ENCODE measurements around the gene DZIP1. TPM values are rescaled to one million over a fixed set of nuclear protein-coding genes. Genes with fewer than 3 reads are reported as not detected.

The DZIP1 gene
- polyA plus RNA-seq, 1 experiment: 32.9 TPM

GRCh38 chr13:95585867-95586266, 58.6 kb downstream of the DZIP1 start:
- CTCF ChIA-PET: interaction anchor here (0.8 to 1.4 kb wide), 2 partner anchors 9 to 248 kb away, joined by 3 read pairs; no protein-coding TSS in a partner anchor
- no peaks in the 10 kb centered on the region for H3K27me3 ChIP-seq (ENCODE audit: control insufficient read depth, insufficient read depth, low read length)
- H3K9me3 ChIP-seq (ENCODE audit: control insufficient read depth, insufficient read depth, low read length): no peaks in the 10 kb centered on the region
- POLR2A ChIA-PET: no interaction called here
- H3K27ac ChIP-seq (ENCODE audit: low read depth, low read length): no peak overlapping the region
- no peak for DNase-seq (ENCODE audit: low read depth, low spot score)
- no peak for TF ChIP-seq CTCF (IDR thresholded peaks at IDR 0.05; ENCODE audit: low read depth, low read length)
- H3K4me3 ChIP-seq (ENCODE audit: low read depth, low read length): no peak overlapping the region

GRCh38 chr13:95579303-95579702, 65.2 kb downstream of the DZIP1 start:
- H3K27ac ChIP-seq (ENCODE audit: low read depth, low read length): no peak overlapping the region
- ChIA-PET CTCF (no interaction called here), POLR2A (no interaction called here)
- H3K4me3 ChIP-seq (ENCODE audit: low read depth, low read length): no peak overlapping the region
- DNase-seq (ENCODE audit: low read depth, low spot score): no peak
- H3K27me3 ChIP-seq (ENCODE audit: control insufficient read depth, insufficient read depth, low read length): no peaks in the 10 kb centered on the region
- no peak for TF ChIP-seq CTCF (IDR thresholded peaks at IDR 0.05; ENCODE audit: low read depth, low read length)
- no peaks in the 10 kb centered on the region for H3K9me3 ChIP-seq (ENCODE audit: control insufficient read depth, insufficient read depth, low read length)

GRCh38 chr13:95573221-95573620, 71.3 kb downstream of the DZIP1 start:
- POLR2A ChIA-PET: no interaction called here
- Histone ChIP-seq H3K4me3 (ENCODE audit: low read depth, low read length) (no peak overlapping the region), H3K27me3 (ENCODE audit: control insufficient read depth, insufficient read depth, low read length) (no peaks in the 10 kb centered on the region), H3K27ac (ENCODE audit: low read depth, low read length) (no peak overlapping the region), H3K9me3 (ENCODE audit: control insufficient read depth, insufficient read depth, low read length) (no peaks in the 10 kb centered on the region)
- CTCF ChIA-PET: interaction anchor here (1.6 kb wide), 1 partner anchor 51 kb away, joined by 7 read pairs; no protein-coding TSS in a partner anchor
- no peak for TF ChIP-seq CTCF (IDR thresholded peaks at IDR 0.05; ENCODE audit: low read depth, low read length)
- DNase-seq (ENCODE audit: low read depth, low spot score): no peak

- Histone ChIP-seq H3K9me3 (ENCODE audit: control insufficient read depth, insufficient read depth, low read length) (no peaks in the 10 kb centered on the region), H3K27ac (ENCODE audit: low read depth, low read length) (no peak overlapping the region), H3K27me3 (ENCODE audit: control insufficient read depth, insufficient read depth, low read length) (no peaks in the 10 kb centered on the region), H3K4me3 (ENCODE audit: low read depth, low read length) (no peak overlapping the region)
- ChIA-PET CTCF (interaction anchor here (1.4 to 1.6 kb wide), 2 partner anchors 52 to 262 kb away, joined by 7 read pairs; no protein-coding TSS in a partner anchor), POLR2A (interaction anchor here (0.6 kb wide), 1 partner anchor 89 kb away, joined by 7 read pairs; no protein-coding TSS in a partner anchor)
- no peak for DNase-seq (ENCODE audit: low read depth, low spot score)
- TF ChIP-seq CTCF (IDR thresholded peaks at IDR 0.05; ENCODE audit: low read depth, low read length): no peak
Observed at GRCh38 chr13:95571941-95572340, 72.6 kb downstream of the DZIP1 start.

GRCh38 chr13:95570016-95570415, 74.5 kb downstream of the DZIP1 start:
- Histone ChIP-seq H3K27me3 (ENCODE audit: control insufficient read depth, insufficient read depth, low read length) (no peaks in the 10 kb centered on the region), H3K27ac (ENCODE audit: low read depth, low read length) (no peak overlapping the region), H3K4me3 (ENCODE audit: low read depth, low read length) (no peak overlapping the region), H3K9me3 (ENCODE audit: control insufficient read depth, insufficient read depth, low read length) (no peaks in the 10 kb centered on the region)
- CTCF ChIA-PET: no interaction called here
- no peak for DNase-seq (ENCODE audit: low read depth, low spot score)
- POLR2A ChIA-PET: no interaction called here
- TF ChIP-seq CTCF (IDR thresholded peaks at IDR 0.05; ENCODE audit: low read depth, low read length): no peak
